Mononuclear cell (primary cell): ENCODE results near the gene PARL. TPM values are rescaled to one million over a fixed set of nuclear protein-coding genes. Genes with fewer than 3 reads are reported as not detected.

Experiments
- H3K27me3 ChIP-seq: 2 replicates; pipeline ENCODE4 v1.6.0; 2011; ENCODE audit warnings: low read length, control low read depth; ENCODE audit not compliant: insufficient read depth
- H3K4me1 ChIP-seq: 2 replicates; pipeline ENCODE4 v1.5.1; 2011; ENCODE audit warnings: mild to moderate bottlenecking, low read length, control low read depth; ENCODE audit not compliant: insufficient read depth
- H3K4me3 ChIP-seq: 2 replicates; pipeline ENCODE4 v1.5.1; 2011; ENCODE audit warnings: mild to moderate bottlenecking, low read length, moderate library complexity
- H3K9me3 ChIP-seq: 2 replicates; pipeline ENCODE4 v1.5.1; 2011; ENCODE audit warnings: low read depth, mild to moderate bottlenecking, control low read depth, low read length
- total RNA-seq: library from RNA; depleted of rRNA; stranded (reverse); fragments of >200 nt; gene quantifications from one replicate; pipeline ENCODE4 v1.2.3, GENCODE V29; 2012

Gene PARL
- total RNA-seq, 1 donor, result 41.1 TPM

DNA sequence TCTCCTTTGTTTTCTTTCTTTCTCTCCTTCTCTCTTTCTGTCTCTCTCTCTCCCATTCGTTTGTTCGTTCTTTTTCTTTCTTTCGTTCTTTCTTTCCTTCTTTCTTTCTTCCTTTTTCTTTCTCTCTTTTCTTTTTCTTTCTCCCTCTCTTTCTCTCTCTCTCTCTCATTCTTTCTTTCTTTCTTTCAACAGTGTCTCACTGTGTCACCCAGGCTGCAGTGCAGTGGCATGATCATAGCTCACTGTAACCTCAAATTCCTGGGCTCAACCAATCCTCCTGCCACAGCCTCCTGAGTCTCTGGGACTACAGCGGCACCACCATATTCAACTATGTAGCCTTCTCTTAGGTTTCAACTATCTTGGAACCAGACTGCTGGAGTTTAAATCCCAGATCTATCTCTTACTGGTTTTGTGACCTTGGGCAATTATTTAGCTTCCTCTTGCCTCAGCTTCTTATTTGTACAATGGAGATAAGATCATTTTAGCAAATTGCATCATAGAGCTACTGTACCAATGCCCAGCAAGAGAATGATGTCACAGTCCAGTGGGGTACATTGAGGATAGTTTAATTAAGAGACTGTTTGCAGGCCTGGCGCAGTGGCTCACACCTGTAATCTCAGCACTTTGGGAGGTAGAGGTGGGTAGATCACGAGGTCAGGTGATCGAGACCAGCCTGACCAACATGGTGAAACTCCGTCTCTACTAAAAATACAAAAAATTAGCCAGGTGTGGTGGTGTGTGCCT lies 27.3 kb upstream of the PARL start:
- H3K4me1 ChIP-seq, result no peaks in the 10 kb centered on the region
- no peaks in the 10 kb centered on the region for H3K9me3 ChIP-seq
- H3K4me3 ChIP-seq, result no peak overlapping the region
- no peaks in the 10 kb centered on the region for H3K27me3 ChIP-seq

DNA sequence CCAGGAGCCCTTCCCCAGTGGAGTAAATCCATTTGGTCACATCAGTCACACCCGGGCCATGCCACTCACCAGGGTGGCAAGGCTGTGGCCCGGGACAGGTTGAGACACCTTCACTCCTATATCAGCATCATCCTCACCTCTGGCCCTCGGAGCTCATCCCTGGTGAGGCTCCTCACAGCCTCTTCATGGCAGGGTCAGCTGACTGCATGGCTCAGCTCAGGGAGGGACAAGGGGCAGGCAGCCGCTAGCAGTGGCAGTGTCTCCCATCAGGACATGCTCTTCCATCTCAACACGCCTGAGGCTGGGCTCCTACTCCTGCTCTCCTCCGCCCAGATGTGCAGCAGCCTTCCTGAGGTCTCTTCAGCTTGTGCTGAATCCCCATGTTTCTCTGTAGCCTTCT lies 26.4 kb upstream of the PARL start:
- Histone ChIP-seq H3K4me3 (no peak overlapping the region), H3K9me3 (no peaks in the 10 kb centered on the region), H3K4me1 (no peaks in the 10 kb centered on the region), H3K27me3 (no peaks in the 10 kb centered on the region)

DNA sequence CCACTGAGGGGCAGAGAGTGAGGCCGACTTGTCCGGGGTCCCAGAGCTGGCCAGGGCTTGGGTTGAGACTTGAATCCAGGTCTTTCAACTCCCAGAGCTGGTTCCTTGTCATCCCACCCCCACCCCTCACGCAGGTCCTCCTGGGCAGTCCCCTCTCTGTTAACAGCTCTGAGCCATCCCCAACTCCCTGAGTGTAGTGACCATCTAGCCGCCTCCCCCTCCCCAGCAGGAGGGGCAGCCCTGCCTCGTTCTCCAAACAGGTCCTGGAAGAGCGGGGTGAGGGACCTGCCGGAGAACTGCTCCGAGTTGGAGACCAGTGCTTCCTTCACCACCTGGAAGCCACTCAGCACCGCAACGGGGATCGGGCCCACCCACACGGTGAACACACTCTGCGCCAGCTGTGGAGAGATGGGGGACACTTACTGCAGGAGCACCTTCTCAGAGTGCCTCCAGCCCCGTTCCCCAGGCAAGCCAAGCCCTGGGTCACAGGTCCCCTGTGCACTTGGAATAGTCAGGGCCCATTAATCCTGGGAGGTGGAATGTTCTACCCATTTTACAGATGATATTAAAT lies 24.4 kb upstream of the PARL start:
- H3K27me3 ChIP-seq, result no peaks in the 10 kb centered on the region
- H3K9me3 ChIP-seq, result no peaks in the 10 kb centered on the region
- no peak overlapping the region for H3K4me3 ChIP-seq
- H3K4me1 ChIP-seq, result no peaks in the 10 kb centered on the region

DNA sequence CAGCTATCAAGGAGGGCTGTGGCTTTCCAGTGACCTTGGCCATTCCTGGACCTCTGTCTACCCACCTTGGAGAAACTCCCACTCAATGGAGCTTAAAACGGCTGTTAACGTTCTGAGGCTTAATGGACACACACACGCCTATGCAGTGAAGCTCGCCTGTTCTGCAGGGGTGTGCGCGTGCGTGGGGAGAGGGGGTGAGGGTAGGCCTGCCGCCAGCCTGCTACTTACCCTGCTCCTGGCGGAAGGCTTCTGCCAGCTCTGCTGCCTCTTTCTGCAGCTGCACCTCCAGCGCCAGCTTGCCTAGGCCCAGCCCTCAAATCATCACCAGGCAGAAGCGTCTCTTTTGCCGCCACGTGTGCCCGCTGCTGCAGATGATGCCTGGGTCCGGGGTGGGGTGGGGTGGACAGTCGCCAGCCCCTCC lies 23.2 kb upstream of the PARL start:
- Histone ChIP-seq H3K4me3 (no peak overlapping the region), H3K27me3 (no peaks in the 10 kb centered on the region), H3K9me3 (no peaks in the 10 kb centered on the region), H3K4me1 (no peaks in the 10 kb centered on the region)

DNA sequence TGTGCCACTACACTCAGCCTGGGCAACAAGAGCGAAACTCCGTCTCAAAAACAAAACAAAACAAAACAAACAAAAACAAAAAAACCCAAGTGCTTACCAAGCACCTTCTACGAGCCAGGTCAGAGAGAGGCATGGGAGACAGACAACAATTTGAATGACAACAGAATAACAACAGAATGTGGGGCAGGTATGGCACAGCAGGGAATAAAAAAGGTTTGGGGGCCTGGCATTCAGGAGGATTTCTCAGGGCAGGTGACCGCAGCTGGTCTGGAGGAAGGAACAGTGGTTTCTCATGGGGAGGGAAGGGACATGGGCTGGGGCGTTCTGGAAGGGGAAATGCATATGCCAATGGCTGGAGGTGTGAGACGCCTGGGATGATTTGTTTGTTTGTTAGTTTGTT lies 22.5 kb upstream of the PARL start:
- Histone ChIP-seq H3K27me3 (no peaks in the 10 kb centered on the region), H3K9me3 (no peaks in the 10 kb centered on the region), H3K4me1 (no peaks in the 10 kb centered on the region), H3K4me3 (no peak overlapping the region)

DNA sequence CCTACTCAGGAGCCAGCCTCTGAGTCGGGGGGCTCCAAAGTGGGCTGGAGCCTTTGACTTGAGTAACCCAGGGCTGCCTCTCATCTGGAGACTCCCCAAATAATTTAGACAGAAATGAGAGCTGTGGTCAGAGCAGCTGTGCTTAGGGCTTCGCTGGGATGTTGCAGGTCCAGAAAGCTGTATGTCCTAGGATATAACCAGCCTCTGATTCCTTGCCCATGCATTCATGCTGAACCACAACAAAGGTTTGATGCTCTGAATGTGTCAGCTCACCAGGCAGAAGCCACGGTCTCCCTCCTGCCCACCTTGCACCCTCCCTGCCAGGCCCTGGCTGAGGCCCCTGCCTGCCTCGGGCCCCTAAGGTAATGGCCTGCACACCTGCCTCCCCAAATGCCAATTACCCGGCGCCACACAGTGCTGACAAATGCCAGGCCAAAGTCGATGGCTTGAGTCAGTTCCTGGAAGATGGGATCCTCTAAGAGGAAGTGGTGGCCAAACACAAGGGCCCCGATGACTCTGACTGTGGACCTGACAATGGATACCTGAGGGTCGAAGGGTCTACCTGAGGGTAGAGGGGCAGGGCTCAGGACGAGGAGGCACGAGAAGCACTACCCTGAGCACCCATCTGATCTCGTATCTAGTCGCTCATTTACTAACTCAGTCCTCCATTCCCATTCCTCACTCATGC lies 21.7 kb upstream of the PARL start:
- no peaks in the 10 kb centered on the region for H3K9me3 ChIP-seq
- H3K4me1 ChIP-seq, result no peaks in the 10 kb centered on the region
- H3K4me3 ChIP-seq, result no peak overlapping the region
- H3K27me3 ChIP-seq, result no peaks in the 10 kb centered on the region

DNA sequence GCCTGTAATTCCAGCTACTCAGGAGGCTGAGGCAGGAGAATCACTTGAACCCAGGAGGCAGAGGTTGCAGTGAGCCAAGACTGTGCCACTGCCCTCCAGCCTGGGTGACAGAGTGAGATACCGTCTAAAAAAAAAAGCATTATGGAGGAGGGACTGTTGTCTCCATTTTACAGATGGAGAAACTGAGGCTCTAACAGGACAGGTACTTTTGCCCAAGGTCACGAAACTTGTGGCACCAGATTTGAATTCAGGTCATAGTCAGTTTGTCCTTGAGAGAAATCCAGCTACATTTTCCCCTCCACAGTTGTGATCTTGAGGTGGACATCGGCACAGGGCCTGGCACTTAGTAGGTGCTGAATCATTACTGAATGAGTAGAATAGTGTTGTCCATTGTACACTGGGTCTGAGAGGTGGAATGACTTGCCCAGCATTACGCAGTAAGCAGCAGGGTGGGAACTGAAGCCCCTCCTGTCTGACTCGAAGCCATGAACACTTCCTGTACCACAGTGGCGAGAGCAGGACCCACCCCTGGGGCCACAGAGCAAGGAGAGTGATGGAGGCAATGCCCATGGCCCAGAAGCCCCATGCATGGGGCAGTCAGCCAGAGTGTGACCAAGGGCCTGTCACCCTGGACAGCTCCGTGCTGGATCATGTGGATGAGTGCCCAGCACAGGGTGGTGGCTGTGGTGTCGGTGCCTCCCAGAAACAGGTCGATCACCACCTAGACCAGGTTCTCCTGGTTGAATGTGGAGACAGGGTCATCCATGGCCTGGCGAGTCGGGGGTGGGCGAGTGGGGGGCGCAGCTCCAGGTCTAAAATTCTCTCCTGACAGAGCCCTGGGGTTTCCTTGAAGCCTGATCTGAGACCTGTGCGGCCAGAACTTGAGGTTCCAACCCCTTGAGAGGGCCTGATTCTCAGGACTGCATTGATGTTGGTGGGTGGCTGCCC lies 20.4 kb upstream of the PARL start:
- no peaks in the 10 kb centered on the region for H3K9me3 ChIP-seq

DNA sequence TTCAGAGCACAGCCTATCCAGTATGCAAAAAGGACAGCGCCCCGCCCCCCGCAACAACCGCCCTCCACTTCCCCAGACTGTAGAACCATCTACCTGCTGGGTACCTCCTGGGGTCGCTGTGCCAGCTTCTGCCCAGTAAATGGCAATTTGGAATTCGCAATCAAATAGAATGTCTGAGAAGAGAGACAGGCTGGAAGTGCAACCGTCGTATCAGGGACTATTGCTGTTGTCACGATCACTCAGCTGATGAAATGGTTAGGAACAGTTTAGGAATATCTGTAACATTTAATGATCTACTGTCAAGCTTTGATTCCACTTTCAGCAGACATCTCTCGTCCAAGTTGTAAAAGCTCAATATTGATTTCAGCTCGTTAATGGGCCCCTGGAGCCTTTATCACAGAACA lies 13.3 kb upstream of the PARL start:
- Histone ChIP-seq H3K9me3 (no peaks in the 10 kb centered on the region), H3K4me1 (peaks cover 3% of the 10 kb centered on the region), H3K27me3 (no peaks in the 10 kb centered on the region), H3K4me3 (no peak overlapping the region)

More for the DNA sequence above, 20.4 kb upstream of the PARL start:
- Histone ChIP-seq H3K4me1 (no peaks in the 10 kb centered on the region), H3K27me3 (no peaks in the 10 kb centered on the region), H3K4me3 (no peak overlapping the region)

DNA sequence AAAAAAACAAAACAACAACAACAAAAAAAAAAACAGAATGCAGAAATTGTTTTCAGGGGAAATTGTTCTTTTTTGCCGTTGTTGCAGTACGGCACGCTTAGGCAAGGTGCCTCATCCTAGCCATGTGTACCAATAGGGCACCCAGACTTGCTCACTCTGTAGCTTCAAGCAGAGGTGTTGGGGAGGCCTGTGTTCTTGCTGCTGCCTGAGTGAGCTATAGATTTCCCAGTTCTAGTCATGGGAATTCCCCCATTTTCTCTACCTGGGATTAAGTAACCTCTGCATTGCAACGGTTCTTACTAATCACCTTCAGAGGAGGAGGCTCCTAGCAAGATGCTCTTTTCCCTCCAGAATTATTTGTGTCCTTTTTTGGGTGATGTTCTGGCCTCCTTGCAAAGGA lies 12.9 kb upstream of the PARL start:
- Histone ChIP-seq H3K4me1 (peaks cover 3% of the 10 kb centered on the region), H3K4me3 (no peak overlapping the region), H3K27me3 (no peaks in the 10 kb centered on the region), H3K9me3 (no peaks in the 10 kb centered on the region)

DNA sequence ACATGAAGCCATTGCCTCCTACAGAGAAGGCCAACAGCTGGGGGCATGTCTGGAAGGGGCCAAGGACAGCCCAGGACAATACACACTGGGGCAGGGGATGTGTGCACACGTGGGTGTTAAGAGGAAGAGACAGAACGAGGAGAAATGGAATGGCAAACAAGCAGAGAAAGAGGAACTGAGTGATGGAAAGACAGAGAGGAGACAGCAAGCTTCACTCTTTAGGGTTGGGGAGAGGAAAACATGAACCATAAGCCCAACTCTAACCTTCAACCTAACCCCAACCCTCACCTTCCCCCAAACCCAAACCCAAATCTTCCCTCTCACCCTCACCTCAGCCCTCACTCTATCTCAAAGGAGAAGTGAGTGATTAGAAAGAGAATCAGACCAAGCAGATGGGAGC lies 11.9 kb upstream of the PARL start:
- Histone ChIP-seq H3K4me3 (no peak overlapping the region), H3K27me3 (no peaks in the 10 kb centered on the region), H3K9me3 (no peaks in the 10 kb centered on the region), H3K4me1 (peaks cover 3% of the 10 kb centered on the region)

DNA sequence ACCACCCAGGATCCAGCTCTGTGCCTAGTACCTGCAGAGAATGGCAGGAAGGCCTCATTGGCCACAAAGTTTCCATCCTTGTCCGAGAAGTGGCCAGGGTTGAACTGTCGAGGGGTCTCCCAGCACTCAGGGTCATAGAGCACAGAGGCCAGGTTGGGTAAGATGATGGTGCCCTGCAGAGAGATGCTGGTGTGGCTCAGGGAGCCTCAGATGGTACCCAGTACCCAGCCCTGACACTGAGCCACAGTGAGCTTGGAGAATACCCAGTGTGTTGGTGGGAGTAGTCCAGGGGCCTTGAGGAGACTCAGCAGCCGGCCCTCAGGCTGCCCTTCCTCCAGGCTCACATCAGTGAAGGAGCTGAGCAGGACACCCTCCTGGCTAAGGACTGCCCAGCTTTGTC lies 11.5 kb upstream of the PARL start:
- Histone ChIP-seq H3K4me1 (peaks cover 3% of the 10 kb centered on the region), H3K9me3 (no peaks in the 10 kb centered on the region), H3K4me3 (no peak overlapping the region)

DNA sequence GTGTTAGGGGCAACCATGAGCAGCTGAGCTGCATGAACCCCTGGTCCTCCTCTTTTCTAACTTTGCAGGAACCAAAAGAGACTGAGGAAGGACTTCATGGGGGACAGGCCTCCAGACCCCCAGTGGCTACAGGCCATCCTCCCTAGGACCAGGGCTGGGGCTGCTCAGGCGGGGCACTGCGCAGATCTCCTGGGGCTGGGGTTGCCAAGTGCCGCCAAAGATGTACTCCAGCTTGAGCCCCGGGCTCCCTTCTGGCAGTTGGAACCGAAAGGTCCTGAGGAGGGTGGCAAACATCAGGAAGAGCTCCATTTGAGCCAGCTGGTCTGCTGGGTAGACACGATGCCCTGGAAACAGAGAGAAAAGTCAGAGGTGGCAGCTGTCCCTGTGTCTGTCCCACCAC lies 11.1 kb upstream of the PARL start:
- Histone ChIP-seq H3K27me3 (no peaks in the 10 kb centered on the region), H3K4me1 (peaks cover 3% of the 10 kb centered on the region), H3K4me3 (no peak overlapping the region), H3K9me3 (no peaks in the 10 kb centered on the region)

More for the DNA sequence above, 11.5 kb upstream of the PARL start:
- H3K27me3 ChIP-seq, result no peaks in the 10 kb centered on the region

DNA sequence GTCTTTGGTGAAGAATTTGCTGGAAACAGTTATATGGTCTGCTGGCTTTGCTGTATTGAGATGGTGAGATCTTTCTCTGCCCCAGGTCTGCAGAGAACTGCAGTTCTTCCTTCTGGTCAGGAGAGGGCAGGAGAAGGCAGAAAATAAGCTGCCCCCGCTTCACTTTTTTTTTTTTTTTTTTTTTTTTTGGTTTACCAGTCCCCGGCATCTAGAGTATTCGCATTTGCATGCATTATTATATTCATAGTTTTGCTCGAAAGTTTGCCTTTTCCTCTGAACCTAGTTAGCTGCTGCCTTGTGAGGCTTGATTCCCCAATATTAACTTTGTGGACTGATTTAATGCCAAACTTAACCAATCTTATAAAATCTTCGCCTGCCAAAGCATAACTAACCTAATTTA lies 10.6 kb upstream of the PARL start:
- no peak overlapping the region for H3K4me3 ChIP-seq
- no peaks in the 10 kb centered on the region for H3K9me3 ChIP-seq
- no peaks in the 10 kb centered on the region for H3K27me3 ChIP-seq
- peaks cover 3% of the 10 kb centered on the region for H3K4me1 ChIP-seq

DNA sequence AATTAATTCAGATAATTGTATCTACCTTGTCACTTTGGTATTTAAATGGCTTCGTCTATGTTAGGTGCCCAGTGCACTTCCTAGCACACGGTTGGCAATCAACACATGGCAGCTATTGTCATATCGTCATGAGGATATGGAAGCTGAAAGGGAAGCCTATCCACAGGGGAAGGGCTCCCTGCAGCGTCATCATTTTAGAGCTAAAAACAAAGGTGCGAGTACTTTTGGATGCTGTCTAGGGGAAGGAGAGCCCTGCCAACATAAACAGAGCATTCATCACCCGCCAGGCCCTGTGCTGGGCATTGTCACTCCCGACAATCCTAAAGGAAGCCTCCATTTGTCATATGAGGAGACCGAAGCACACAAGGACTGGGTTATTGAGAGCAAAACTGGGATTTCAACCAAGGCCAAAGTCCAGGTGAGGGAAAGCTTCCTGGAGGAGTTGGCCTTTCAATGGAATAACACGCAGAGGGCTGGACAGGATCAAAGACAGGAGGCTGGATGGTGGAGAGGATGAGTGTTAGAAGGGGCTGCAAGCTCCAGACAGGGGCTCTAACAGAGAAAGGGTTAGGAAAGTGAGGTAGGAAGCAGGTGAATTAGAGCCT lies 8.0 kb upstream of the PARL start:
- Histone ChIP-seq H3K4me3 (no peak overlapping the region), H3K4me1 (peaks cover 3% of the 10 kb centered on the region), H3K27me3 (no peaks in the 10 kb centered on the region), H3K9me3 (no peaks in the 10 kb centered on the region)
